HepG2 (cell line): ENCODE results near the gene LTB4R. TPM values are rescaled to one million over a fixed set of nuclear protein-coding genes. Genes with fewer than 3 reads are reported as not detected.
A peak's percentile ranks its signal among the peaks of the same experiment; 100 is the strongest.

Experiments used
- CHD4 ChIP-seq: fragments of 200-600 bp; sonication (generic); IDR thresholded peaks from 2 replicates; pipeline ENCODE4 v1.7.0; 2017; ENCODE audit warnings: mild to moderate bottlenecking, low read length, borderline replicate concordance
- HES4 ChIP-seq: sonication (generic); formaldehyde crosslinking; IDR thresholded peaks from 2 replicates; pipeline ENCODE4 v1.9.0; 2021; ENCODE audit warnings: mild to moderate bottlenecking, missing genetic modification reagents, borderline replicate concordance
- MED8 ChIP-seq: sonication (generic); formaldehyde crosslinking; IDR thresholded peaks from 2 replicates; pipeline ENCODE4 v1.8.1; 2023; ENCODE audit warnings: mild to moderate bottlenecking, missing genetic modification reagents; ENCODE audit not compliant: insufficient replicate concordance
- NAIF1 ChIP-seq: sonication (generic); formaldehyde crosslinking; IDR thresholded peaks from 2 replicates; pipeline ENCODE4 v1.5.0; 2020; ENCODE audit warnings: mild to moderate bottlenecking, missing genetic modification reagents, borderline replicate concordance
- PTBP1 ChIP-seq: fragments of 200-400 bp; formaldehyde crosslinking; IDR thresholded peaks from 2 replicates; pipeline ENCODE4 v1.6.1; 2018; ENCODE audit warnings: low read length, low read depth; ENCODE audit not compliant: poor library complexity, severe bottlenecking
- TBL1XR1 ChIP-seq: fragments of 150-350 bp; IDR thresholded peaks from 2 replicates; pipeline ENCODE4 v1.6.1; 2014; ENCODE audit warnings: borderline replicate concordance, low read length; ENCODE audit not compliant: partially characterized antibody
- TEAD3 ChIP-seq: optimal IDR thresholded peaks from 2 replicates; pipeline ENCODE3; 2016; ENCODE audit warnings: borderline replicate concordance
- ZNF619 ChIP-seq: sonication (generic); formaldehyde crosslinking; IDR thresholded peaks from 2 replicates; pipeline ENCODE4 v1.4.0; 2020; ENCODE audit warnings: mild to moderate bottlenecking, missing genetic modification reagents
- ZNF841 ChIP-seq: sonication (generic); formaldehyde crosslinking; IDR thresholded peaks from 2 replicates; pipeline ENCODE4 v1.8.1; 2023; ENCODE audit warnings: missing genetic modification reagents, borderline replicate concordance
- ZNF883 ChIP-seq: sonication (generic); formaldehyde crosslinking; IDR thresholded peaks from 2 replicates; pipeline ENCODE4 v1.5.1; 2020; ENCODE audit warnings: mild to moderate bottlenecking, missing genetic modification reagents; ENCODE audit errors: not compliant biosample characterization
- polyA plus RNA-seq, 8 experiments: library from polyadenylated mRNA; depleted of rRNA in 3 of 8; stranded (reverse) in 7 of 8; unstranded in 1 of 8; fragments of >200 nt; fragmentation: Illumina TruSeq in 4 of 8; extraction: Trizol in 4 of 8; gene quantifications; 2 replicates each; pipeline versions ENCODE4 v1.2.1 to v1.2.3, GENCODE V29; 2011 to 2016; ENCODE audit warnings: low read depth in 4 of 8, missing spikeins in 1 of 8, mixed read lengths in 1 of 8; ENCODE audit not compliant: insufficient read depth in 1 of 8
- total RNA-seq, 5 experiments: library from RNA; depleted of rRNA; stranded (reverse); fragments of >200 nt; fragmentation: Illumina TruSeq; extraction: Trizol; gene quantifications; 2 replicates each; pipeline ENCODE4 v1.2.3, GENCODE V29; 2016; ENCODE audit warnings: low read depth in 1 of 5
- TF ChIP-seq, protein P1 (sequence below): sonication (generic); formaldehyde crosslinking; IDR thresholded peaks from 2 replicates; pipeline ENCODE4 v1.4.0; 2020; ENCODE audit warnings: missing genetic modification reagents
- TF ChIP-seq, protein P2 (sequence below): sonication (generic); formaldehyde crosslinking; IDR thresholded peaks from 2 replicates; pipeline ENCODE4 v1.5.0; 2020; ENCODE audit warnings: mild to moderate bottlenecking, missing genetic modification reagents
- TF ChIP-seq, protein P3 (sequence below): IDR thresholded peaks from 2 replicates; pipeline ENCODE4 v1.6.1; 2012; ENCODE audit warnings: low read depth, low read length, improper control_type of control experiment
- TF ChIP-seq, protein P4 (sequence below): IDR thresholded peaks from 2 replicates; pipeline ENCODE4 v1.6.1; 2016; ENCODE audit warnings: low read depth
- TF ChIP-seq, protein P5 (sequence below): sonication (generic); formaldehyde crosslinking; IDR thresholded peaks from 2 replicates; pipeline ENCODE4 v1.4.0; 2020; ENCODE audit warnings: missing genetic modification reagents, borderline replicate concordance

LTB4R gene
- total and polyA plus RNA-seq, 2 of the 13 experiments (the other 11 are each of a cell fraction or from before 2014, with no cell fraction given), result 3.2 to 8.2 TPM

DNA sequence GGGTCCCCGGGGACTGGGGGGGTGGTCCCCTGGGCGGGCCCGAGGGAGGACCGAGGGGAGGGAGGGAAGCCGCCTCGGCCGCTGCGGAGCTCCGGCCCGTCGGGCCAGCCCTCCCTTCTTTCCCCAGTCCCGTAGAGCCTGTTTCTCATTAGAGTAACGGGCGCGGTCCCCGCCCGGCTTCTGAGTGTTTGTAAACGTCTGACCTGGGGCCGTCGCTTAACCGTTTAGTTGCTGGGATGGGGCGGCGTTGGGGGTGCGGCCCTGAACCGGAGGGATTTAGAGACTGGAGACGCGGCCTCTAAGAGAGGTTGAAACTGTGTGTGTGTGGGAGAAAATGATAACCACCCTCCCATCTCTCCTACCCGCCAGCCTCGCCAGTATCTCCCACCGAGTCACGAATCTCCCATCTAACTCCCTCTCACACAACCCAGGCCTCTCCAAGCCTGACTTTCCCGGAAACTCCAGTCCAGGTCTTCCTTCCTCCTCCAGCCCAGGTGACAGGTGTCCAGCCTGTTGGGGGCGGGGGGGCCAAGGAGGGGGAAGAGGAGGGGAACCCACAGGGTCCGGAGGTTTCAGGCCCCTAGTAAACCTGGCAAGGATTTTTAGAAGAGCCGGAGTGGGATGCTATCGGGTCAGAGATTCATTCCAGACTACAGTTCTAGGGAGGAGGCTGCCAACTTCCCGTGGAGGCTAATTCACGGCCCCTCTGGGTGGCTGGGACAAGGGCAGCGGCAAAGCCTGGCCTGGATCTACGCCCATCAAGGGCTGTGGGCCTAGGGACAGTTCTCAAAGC, 55.6 kb downstream of the LTB4R start (continued):
- TF ChIP-seq, protein P1, sequence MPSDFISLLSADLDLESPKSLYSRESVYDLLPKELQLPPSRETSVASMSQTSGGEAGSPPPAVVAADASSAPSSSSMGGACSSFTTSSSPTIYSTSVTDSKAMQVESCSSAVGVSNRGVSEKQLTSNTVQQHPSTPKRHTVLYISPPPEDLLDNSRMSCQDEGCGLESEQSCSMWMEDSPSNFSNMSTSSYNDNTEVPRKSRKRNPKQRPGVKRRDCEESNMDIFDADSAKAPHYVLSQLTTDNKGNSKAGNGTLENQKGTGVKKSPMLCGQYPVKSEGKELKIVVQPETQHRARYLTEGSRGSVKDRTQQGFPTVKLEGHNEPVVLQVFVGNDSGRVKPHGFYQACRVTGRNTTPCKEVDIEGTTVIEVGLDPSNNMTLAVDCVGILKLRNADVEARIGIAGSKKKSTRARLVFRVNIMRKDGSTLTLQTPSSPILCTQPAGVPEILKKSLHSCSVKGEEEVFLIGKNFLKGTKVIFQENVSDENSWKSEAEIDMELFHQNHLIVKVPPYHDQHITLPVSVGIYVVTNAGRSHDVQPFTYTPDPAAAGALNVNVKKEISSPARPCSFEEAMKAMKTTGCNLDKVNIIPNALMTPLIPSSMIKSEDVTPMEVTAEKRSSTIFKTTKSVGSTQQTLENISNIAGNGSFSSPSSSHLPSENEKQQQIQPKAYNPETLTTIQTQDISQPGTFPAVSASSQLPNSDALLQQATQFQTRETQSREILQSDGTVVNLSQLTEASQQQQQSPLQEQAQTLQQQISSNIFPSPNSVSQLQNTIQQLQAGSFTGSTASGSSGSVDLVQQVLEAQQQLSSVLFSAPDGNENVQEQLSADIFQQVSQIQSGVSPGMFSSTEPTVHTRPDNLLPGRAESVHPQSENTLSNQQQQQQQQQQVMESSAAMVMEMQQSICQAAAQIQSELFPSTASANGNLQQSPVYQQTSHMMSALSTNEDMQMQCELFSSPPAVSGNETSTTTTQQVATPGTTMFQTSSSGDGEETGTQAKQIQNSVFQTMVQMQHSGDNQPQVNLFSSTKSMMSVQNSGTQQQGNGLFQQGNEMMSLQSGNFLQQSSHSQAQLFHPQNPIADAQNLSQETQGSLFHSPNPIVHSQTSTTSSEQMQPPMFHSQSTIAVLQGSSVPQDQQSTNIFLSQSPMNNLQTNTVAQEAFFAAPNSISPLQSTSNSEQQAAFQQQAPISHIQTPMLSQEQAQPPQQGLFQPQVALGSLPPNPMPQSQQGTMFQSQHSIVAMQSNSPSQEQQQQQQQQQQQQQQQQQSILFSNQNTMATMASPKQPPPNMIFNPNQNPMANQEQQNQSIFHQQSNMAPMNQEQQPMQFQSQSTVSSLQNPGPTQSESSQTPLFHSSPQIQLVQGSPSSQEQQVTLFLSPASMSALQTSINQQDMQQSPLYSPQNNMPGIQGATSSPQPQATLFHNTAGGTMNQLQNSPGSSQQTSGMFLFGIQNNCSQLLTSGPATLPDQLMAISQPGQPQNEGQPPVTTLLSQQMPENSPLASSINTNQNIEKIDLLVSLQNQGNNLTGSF (CRISPR knock-in tag), result peak; percentile 38; the same call in 1 of the 2 replicates
- TF ChIP-seq, protein P2, sequence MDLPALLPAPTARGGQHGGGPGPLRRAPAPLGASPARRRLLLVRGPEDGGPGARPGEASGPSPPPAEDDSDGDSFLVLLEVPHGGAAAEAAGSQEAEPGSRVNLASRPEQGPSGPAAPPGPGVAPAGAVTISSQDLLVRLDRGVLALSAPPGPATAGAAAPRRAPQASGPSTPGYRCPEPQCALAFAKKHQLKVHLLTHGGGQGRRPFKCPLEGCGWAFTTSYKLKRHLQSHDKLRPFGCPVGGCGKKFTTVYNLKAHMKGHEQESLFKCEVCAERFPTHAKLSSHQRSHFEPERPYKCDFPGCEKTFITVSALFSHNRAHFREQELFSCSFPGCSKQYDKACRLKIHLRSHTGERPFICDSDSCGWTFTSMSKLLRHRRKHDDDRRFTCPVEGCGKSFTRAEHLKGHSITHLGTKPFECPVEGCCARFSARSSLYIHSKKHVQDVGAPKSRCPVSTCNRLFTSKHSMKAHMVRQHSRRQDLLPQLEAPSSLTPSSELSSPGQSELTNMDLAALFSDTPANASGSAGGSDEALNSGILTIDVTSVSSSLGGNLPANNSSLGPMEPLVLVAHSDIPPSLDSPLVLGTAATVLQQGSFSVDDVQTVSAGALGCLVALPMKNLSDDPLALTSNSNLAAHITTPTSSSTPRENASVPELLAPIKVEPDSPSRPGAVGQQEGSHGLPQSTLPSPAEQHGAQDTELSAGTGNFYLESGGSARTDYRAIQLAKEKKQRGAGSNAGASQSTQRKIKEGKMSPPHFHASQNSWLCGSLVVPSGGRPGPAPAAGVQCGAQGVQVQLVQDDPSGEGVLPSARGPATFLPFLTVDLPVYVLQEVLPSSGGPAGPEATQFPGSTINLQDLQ (CRISPR knock-in tag), result no peak
- TF ChIP-seq TEAD3 (CRISPR knock-in tag), result peak; percentile 46
- TF ChIP-seq PTBP1, result peak; percentile 92
- TF ChIP-seq ZNF619 (CRISPR knock-in tag), result peak; percentile 73
- TF ChIP-seq MED8 (CRISPR knock-in tag), result no peak
- 0 out of 2 replicates have a peak, but pooled peaks have one; percentile 58 for TF ChIP-seq HES4 (CRISPR knock-in tag)
- TF ChIP-seq, protein P3, sequence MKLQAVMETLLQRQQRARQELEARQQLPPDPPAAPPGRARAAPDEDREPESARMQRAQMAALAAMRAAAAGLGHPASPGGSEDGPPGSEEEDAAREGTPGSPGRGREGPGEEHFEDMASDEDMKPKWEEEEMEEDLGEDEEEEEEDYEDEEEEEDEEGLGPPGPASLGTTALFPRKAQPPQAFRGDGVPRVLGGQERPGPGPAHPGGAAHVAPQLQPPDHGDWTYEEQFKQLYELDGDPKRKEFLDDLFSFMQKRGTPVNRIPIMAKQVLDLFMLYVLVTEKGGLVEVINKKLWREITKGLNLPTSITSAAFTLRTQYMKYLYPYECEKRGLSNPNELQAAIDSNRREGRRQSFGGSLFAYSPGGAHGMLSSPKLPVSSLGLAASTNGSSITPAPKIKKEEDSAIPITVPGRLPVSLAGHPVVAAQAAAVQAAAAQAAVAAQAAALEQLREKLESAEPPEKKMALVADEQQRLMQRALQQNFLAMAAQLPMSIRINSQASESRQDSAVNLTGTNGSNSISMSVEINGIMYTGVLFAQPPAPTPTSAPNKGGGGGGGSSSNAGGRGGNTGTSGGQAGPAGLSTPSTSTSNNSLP, result peak; percentile 34; the same call in 1 of the 2 replicates
- TF ChIP-seq NAIF1 (CRISPR knock-in tag), result no peak
- no peak for TF ChIP-seq ZNF841 (CRISPR knock-in tag)
- TF ChIP-seq, protein P4, sequence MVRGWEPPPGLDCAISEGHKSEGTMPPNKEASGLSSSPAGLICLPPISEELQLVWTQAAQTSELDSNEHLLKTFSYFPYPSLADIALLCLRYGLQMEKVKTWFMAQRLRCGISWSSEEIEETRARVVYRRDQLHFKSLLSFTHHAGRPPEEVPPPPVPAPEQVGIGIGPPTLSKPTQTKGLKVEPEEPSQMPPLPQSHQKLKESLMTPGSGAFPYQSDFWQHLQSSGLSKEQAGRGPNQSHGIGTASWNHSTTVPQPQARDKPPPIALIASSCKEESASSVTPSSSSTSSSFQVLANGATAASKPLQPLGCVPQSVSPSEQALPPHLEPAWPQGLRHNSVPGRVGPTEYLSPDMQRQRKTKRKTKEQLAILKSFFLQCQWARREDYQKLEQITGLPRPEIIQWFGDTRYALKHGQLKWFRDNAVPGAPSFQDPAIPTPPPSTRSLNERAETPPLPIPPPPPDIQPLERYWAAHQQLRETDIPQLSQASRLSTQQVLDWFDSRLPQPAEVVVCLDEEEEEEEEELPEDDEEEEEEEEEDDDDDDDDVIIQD, result no peak
- TF ChIP-seq TBL1XR1, result no peak
- 0 out of 2 replicates have a peak, but pooled peaks have one; percentile 17 for TF ChIP-seq CHD4
- no peak for TF ChIP-seq ZNF883 (CRISPR knock-in tag)
- TF ChIP-seq, protein P5, sequence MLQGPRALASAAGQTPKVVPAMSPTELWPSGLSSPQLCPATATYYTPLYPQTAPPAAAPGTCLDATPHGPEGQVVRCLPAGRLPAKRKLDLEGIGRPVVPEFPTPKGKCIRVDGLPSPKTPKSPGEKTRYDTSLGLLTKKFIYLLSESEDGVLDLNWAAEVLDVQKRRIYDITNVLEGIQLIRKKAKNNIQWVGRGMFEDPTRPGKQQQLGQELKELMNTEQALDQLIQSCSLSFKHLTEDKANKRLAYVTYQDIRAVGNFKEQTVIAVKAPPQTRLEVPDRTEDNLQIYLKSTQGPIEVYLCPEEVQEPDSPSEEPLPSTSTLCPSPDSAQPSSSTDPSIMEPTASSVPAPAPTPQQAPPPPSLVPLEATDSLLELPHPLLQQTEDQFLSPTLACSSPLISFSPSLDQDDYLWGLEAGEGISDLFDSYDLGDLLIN (CRISPR knock-in tag), result no peak; the same call in 1 of the 2 replicates
